ENCODE measurements around the gene ACVR1.

Gene ACVR1

GRCh38 chr2:157749684-157750083 is 126.4 kb downstream of the ACVR1 start:
- DNase-seq (ENCODE audit: extremely low read depth, low read depth) = no peak
- TF ChIP-seq, protein P1, sequence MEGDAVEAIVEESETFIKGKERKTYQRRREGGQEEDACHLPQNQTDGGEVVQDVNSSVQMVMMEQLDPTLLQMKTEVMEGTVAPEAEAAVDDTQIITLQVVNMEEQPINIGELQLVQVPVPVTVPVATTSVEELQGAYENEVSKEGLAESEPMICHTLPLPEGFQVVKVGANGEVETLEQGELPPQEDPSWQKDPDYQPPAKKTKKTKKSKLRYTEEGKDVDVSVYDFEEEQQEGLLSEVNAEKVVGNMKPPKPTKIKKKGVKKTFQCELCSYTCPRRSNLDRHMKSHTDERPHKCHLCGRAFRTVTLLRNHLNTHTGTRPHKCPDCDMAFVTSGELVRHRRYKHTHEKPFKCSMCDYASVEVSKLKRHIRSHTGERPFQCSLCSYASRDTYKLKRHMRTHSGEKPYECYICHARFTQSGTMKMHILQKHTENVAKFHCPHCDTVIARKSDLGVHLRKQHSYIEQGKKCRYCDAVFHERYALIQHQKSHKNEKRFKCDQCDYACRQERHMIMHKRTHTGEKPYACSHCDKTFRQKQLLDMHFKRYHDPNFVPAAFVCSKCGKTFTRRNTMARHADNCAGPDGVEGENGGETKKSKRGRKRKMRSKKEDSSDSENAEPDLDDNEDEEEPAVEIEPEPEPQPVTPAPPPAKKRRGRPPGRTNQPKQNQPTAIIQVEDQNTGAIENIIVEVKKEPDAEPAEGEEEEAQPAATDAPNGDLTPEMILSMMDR (IDR thresholded peaks at IDR 0.05; ENCODE audit: low read depth, low read length) = no peak

DNA sequence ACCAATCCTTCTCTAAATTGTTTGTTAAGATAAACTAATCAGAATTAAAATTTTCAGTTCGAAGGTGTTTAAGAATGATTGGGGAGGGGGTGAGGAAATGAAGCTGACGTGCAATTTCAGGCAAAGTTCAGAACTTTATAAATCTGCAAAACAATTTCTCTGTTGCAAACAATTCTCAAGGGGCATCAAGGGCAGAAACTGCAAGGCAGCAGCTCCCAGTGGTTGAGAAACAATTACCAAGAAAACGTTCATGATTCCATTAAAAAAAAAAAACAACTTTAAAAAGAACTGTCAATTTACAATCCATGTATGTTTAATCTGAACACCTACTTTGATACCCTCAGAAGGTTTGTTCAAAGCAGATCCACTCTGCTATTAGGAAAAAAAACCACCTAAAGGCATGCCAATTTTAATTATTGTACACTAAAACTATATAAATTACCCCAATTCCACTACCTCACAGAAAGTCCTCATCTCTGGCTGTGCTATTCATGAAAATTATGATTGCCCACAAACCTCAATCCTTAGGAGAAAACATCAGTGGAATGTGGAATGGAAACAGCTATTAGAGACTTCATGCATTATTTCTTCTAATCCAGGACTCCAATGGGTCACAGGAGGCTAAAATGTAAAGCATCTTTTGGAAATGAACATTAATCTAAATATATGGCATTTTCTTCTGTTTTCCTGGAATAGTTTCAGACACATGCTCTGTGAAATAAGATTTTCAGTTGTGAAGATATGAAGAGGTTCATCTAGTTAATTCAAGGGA is 127.6 kb downstream of the ACVR1 start:
- TF ChIP-seq, protein P1 (IDR thresholded peaks at IDR 0.05; ENCODE audit: low read depth, low read length) = no peak
- DNase-seq (ENCODE audit: extremely low read depth, low read depth) = no peak

- TF ChIP-seq, protein P1 (IDR thresholded peaks at IDR 0.05; ENCODE audit: low read depth, low read length) = no peak
- DNase-seq (ENCODE audit: extremely low read depth, low read depth) = peak; percentile 41
Measured at GRCh38 chr2:157747695-157748370, 128.3 kb downstream of the ACVR1 start.

- TF ChIP-seq, protein P1 (IDR thresholded peaks at IDR 0.05; ENCODE audit: low read depth, low read length) = no peak
Measured at GRCh38 chr2:157747280-157747679, 128.8 kb downstream of the ACVR1 start.

GRCh38 chr2:157746234-157746950 is 129.7 kb downstream of the ACVR1 start:
- TF ChIP-seq, protein P1 (IDR thresholded peaks at IDR 0.05; ENCODE audit: low read depth, low read length) = no peak
- DNase-seq (ENCODE audit: extremely low read depth, low read depth) = no peak

More at GRCh38 chr2:157747280-157747679, 128.8 kb downstream of the ACVR1 start:
- no peak for DNase-seq (ENCODE audit: extremely low read depth, low read depth)

GRCh38 chr2:157744571-157745076 is 131.5 kb downstream of the ACVR1 start:
- DNase-seq (ENCODE audit: extremely low read depth, low read depth) = no peak
- TF ChIP-seq, protein P1 (IDR thresholded peaks at IDR 0.05; ENCODE audit: low read depth, low read length) = no peak
